GM19239 (cell line): ENCODE results near the gene CTNNA2.

Experiments
- DNase-seq: peaks from one replicate; pipeline ENCODE4 v3.0.0; 2011; ENCODE audit warnings: low spot score; ENCODE audit not compliant: insufficient read length
- FAIRE-seq: peaks from 2 replicates; lab custom pipeline; 2011; peaks lifted over from hg19 to GRCh38; lab: Jason Lieb, UNC

The CTNNA2 gene

DNA sequence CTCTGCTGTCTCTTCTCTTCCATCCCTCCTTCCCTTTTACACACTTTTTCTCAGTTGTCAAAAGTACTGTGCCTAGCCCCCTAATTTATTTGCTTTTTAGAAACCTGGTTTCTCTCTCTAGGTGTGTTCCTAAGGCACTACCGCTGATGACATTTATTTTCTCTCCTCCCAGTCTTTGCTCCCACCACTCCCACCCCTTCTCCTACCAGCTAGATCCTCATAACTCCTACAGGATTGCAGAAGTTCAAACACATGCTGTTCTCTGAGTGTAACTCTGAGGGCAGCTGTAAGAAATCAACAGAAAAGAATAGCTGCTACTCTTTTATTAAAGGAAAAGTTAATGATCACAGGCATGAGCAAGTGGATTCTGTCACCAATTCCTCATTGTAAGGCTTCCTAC is 814.0 kb downstream of the CTNNA2 start:
- FAIRE-seq: no peak
- DNase-seq: no peak

- DNase-seq (no peak), FAIRE-seq (no peak)
Observed at GRCh38 chr2:80328159-80328571, 815.3 kb downstream of the CTNNA2 start.

GRCh38 chr2:80329491-80329890 is 816.6 kb downstream of the CTNNA2 start:
- DNase-seq: no peak
- FAIRE-seq: no peak

- FAIRE-seq: no peak
Observed at GRCh38 chr2:80330527-80331450, 817.9 kb downstream of the CTNNA2 start.

DNA sequence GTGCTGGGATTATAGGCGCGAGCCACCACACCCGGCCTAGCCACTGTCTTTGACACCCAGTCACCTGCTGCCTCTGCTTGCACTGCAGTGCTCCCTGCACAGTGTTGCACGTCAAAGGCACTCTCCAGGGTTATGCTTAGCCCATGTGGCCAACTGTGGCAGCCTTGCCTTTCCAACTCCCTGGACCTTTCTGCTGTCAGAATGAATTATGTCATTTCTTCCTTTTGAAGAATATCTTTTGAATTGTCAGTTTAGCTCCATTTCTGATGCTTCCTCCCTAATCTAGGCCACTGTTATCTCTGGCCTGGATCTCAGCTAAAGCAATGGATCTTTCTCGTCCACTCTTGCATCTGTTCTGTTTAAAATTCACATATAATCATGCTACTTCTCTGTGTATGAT is 821.0 kb downstream of the CTNNA2 start:
- no peak for FAIRE-seq
- no peak for DNase-seq

More at GRCh38 chr2:80330527-80331450, 817.9 kb downstream of the CTNNA2 start:
- no peak for DNase-seq

DNA sequence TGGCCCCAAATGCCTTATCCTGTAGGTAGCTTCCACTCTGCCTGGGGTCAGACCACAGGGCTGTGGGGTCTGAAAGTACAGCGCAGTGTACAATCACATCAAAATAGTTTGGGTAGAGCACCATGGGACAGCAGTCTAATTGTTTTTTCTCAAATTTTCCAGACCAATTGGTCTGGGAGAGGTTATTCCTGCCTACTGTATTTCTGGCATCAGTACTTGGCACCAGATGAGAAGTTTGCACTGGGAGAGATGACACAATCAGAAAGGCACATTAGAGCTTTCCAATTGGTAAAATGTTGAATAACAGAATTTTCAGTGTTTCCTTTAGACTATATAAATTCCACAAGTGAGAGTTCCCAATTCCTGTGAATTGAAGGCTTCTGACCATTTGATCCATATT is 822.6 kb downstream of the CTNNA2 start:
- FAIRE-seq (no peak), DNase-seq (no peak)

DNA sequence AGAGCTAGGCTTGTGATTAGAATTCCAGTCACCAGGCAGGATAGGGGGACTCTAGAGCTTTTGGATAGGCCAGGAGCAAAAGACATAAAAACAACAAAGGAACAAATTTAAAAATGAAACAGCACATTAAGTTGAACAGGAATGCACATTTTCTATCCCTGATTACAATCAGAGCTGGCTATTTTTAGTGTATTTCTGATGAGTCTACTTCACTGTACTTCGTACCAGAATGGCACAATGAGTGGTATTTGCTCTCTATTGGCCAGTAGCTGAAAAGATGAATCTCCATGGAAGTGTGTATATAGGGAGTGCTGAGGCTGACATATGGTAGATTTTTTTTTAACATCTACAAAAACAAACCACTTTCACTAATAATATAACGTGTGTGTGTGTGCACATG is 825.9 kb downstream of the CTNNA2 start:
- FAIRE-seq (no peak), DNase-seq (no peak)

- FAIRE-seq (no peak), DNase-seq (no peak)
Observed at GRCh38 chr2:80340022-80340421, 827.2 kb downstream of the CTNNA2 start.

- FAIRE-seq: no peak
- DNase-seq: no peak
Observed at GRCh38 chr2:80348078-80348477, 835.2 kb downstream of the CTNNA2 start.

GRCh38 chr2:80348953-80349352 is 836.1 kb downstream of the CTNNA2 start:
- FAIRE-seq (no peak), DNase-seq (no peak)

GRCh38 chr2:80351231-80351630 is 838.4 kb downstream of the CTNNA2 start:
- no peak for FAIRE-seq

DNA sequence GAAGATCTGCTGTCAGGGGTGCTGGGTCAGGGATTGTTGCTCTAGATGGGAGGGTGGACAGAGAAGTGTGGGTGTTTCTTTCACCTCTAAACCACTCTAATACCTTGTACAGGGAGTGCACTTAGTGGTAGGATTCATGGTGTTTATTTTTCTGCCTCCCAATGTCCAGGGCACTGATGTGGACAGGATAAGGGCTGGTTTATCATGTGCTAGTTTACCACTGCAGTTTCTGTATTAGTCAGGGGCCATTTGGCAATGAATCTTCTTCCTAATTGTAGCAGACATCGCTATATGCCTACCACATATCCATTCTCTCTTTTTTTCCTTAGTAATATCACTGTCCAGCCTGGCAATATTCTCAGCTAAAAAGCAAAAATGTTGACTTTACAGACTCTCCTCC is 842.0 kb downstream of the CTNNA2 start:
- no peak for DNase-seq
- FAIRE-seq: no peak

More at GRCh38 chr2:80351231-80351630, 838.4 kb downstream of the CTNNA2 start:
- DNase-seq: no peak

DNA sequence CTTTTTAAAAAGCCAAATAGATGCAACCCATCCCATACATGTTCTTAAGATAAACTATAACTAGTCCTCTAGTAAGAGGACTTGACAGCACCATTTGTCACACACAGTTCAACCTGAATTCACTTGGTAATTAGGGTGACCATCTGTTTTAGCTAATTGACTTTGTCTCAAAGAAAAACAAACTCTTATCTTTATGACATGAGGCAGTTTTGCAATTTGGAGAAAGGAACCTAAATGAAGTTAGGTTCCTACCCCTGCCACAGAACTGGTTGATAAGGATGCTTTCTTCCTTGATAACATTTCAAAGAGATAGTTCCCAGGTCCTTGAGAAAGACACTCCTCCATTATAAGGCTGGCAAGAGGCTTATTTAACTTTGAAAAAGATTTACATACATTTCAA is 849.1 kb downstream of the CTNNA2 start:
- no peak for FAIRE-seq

DNA sequence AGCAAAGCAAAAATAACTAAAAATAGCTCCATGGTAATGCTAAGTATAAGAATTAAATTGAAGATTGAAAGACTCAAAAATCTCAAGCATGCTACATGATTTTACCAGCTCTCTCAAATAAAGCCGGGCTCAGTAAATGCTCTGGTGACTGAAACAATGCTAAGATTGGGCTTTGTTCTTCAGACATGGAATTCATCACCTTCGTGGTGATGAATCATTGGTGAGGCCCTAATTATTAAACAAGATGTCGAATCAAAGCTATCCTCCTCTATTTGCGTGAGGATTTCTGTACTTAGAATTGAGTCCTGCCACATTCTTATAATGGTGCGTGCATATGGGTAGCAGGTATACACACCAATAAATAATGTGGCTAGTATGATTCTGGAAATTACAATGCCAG is 850.5 kb downstream of the CTNNA2 start:
- DNase-seq: no peak
- no peak for FAIRE-seq

More for the DNA sequence above, 849.1 kb downstream of the CTNNA2 start:
- no peak for DNase-seq

DNA sequence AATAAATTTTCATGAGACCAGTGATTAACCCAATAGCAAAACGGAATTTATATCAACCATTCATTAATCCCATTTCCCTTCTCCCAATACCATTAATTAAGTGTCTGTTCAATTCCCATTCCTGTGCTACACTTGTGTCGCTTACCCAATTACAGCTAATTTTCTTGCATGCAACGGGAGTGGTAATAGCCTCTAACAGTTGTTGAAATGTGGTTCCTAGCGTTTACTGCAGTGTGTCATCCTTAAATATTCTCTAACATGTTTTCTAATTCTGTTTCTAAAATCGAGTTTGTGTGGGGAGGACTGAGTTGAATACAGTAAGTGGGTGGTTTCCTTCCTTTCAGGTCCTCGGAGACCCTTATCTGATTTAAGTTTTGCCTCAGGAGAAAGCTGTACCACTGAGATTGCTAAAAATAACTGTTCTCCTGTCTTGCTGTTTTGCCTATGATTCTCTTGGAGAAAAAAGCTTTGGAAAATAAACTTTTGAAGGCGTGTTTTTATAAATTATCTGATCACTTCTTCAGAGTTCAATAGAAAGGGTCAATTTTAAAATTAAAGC is 851.0 kb downstream of the CTNNA2 start:
- FAIRE-seq: no peak
- no peak for DNase-seq

- FAIRE-seq: no peak
Observed at GRCh38 chr2:80364524-80365212, 851.8 kb downstream of the CTNNA2 start.

GRCh38 chr2:80365762-80366161 is 852.9 kb downstream of the CTNNA2 start:
- no peak for DNase-seq
- FAIRE-seq: no peak

More at GRCh38 chr2:80364524-80365212, 851.8 kb downstream of the CTNNA2 start:
- no peak for DNase-seq

DNA sequence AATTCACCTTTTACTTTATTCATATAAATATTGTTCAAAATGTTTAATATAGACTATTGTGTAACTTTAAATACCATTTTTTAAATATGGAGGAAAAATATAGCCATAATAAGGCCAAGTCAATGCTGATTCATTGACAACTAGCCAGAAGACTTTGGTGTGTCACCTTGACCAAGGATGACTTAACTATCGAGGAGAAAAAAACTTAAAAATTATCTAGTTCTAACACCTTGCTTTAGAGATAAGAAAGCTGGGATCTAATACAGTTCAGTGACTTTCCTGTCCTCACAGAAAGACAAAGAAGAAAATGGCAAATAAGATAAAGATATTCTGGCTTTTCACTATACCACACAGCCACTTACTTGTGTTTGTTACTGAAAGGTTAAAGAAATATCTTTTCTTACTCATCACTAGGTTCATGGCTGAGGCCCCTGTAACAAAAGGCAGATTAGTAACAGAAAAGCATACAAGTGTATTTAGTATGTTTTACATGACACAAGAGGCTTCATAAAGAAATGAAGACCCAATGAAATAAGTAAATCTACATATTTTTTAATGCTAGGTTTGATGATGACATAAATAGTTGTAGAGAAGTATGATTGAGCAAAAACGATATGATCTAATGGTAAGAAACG is 857.6 kb downstream of the CTNNA2 start:
- no peak for FAIRE-seq

GRCh38 chr2:80374105-80374504 is 861.3 kb downstream of the CTNNA2 start:
- no peak for FAIRE-seq
- DNase-seq: no peak

More for the DNA sequence above, 857.6 kb downstream of the CTNNA2 start:
- DNase-seq: no peak

- FAIRE-seq (no peak), DNase-seq (no peak)
Observed at GRCh38 chr2:80377071-80377470, 864.2 kb downstream of the CTNNA2 start.
